ENCODE data around the gene TBC1D1.

Gene TBC1D1

GRCh38 chr4:38075370-38076152 lies 184.7 kb downstream of the TBC1D1 start:
- TF ChIP-seq, protein P1, sequence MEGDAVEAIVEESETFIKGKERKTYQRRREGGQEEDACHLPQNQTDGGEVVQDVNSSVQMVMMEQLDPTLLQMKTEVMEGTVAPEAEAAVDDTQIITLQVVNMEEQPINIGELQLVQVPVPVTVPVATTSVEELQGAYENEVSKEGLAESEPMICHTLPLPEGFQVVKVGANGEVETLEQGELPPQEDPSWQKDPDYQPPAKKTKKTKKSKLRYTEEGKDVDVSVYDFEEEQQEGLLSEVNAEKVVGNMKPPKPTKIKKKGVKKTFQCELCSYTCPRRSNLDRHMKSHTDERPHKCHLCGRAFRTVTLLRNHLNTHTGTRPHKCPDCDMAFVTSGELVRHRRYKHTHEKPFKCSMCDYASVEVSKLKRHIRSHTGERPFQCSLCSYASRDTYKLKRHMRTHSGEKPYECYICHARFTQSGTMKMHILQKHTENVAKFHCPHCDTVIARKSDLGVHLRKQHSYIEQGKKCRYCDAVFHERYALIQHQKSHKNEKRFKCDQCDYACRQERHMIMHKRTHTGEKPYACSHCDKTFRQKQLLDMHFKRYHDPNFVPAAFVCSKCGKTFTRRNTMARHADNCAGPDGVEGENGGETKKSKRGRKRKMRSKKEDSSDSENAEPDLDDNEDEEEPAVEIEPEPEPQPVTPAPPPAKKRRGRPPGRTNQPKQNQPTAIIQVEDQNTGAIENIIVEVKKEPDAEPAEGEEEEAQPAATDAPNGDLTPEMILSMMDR (conservative IDR thresholded peaks at IDR 0.05; ENCODE audit: low read length) = no peak
- H3K4me3 ChIP-seq (ENCODE audit: low read length) = no peak overlapping the region
- DNase-seq (ENCODE audit: low read depth) = peak; percentile 58

- TF ChIP-seq, protein P1 (conservative IDR thresholded peaks at IDR 0.05; ENCODE audit: low read length) = no peak
- no peak for DNase-seq (ENCODE audit: low read depth)
- no peak overlapping the region for H3K4me3 ChIP-seq (ENCODE audit: low read length)
Measured at GRCh38 chr4:38076153-38076669, 185.3 kb downstream of the TBC1D1 start.

DNA sequence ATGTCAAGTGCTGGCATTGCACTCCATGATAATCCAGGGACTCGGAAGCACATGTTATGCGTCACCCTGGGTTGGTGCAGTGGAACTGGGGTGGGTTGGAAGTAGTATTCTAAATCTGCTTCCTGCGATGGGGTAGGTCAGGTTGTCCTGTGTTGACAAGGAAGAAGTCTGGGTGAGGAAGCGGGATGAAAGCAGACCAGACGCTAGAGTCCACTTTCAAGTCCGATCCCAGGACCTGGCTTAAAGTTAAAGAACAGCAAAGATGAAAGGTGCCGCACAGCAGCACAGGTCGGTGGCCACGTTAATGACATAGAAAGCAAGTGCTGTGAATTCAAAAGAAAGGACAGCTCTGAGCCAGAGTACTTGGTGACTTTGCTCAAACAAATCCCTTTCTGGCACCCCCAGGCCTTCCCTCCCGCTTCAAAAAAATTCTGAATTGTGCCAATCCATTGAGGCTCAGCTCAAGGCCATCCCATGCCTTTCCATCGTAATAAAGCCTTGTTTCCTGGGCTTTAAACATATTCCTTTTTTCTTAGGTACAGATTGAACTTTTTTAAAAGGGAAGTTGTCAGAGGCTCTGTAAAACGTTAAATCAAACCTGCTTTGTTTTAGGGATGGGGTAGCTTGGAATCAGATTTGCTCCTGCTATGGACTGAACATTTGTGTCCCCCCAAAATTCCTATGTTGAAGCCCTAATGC lies 187.1 kb downstream of the TBC1D1 start:
- no peak overlapping the region for H3K4me3 ChIP-seq (ENCODE audit: low read length)
- DNase-seq (ENCODE audit: low read depth) = no peak
- TF ChIP-seq, protein P1 (conservative IDR thresholded peaks at IDR 0.05; ENCODE audit: low read length) = no peak

GRCh38 chr4:38078590-38079421 lies 187.9 kb downstream of the TBC1D1 start:
- TF ChIP-seq, protein P1 (conservative IDR thresholded peaks at IDR 0.05; ENCODE audit: low read length) = no peak
- H3K4me3 ChIP-seq (ENCODE audit: low read length) = no peak overlapping the region
- peak; percentile 58 for DNase-seq (ENCODE audit: low read depth)

DNA sequence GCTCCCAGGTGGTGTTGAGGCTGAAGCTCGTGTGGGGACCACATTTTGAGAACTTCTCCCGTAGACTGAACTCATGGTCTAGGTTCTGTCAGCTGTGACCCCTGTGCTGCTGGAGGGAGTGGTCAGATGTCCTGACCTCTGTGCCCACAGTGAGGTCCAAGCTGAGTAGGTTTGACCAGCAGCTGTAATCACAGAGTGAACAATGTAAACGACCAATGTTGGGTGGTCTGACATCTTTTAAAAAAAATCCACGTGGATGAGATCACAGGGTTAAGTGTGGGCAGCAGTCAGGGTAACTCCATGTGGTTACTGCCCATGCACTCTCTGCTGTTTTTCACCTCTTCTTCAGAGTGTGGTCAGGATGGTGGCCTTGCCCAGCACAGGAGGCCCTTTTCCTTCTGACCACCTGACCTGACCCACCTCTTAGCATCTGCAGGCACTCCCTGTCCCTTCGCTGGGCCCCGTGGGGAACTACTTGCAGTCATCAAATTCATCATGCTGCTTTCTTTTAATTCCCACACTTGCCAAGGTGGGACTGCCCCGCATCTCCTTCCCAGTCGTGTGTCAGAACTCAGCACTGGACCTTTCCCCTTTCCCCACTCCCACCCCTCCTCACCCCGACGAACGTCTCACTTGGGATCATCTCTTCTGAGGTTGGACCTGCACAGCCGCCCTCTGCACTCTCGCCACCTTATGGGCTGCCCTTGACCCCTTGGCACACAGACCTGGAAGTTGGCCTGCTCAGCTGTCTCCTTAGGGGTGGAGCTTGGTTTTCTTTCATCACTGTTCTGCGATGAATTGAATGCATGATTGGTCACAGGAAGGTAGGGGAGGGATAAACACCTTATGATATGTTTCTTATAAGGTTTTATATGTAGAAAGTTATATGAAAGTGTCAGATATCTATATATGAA lies 189.4 kb downstream of the TBC1D1 start:
- DNase-seq (ENCODE audit: low read depth) = no peak
- no peak overlapping the region for H3K4me3 ChIP-seq (ENCODE audit: low read length)
- TF ChIP-seq, protein P1 (conservative IDR thresholded peaks at IDR 0.05; ENCODE audit: low read length) = no peak

DNA sequence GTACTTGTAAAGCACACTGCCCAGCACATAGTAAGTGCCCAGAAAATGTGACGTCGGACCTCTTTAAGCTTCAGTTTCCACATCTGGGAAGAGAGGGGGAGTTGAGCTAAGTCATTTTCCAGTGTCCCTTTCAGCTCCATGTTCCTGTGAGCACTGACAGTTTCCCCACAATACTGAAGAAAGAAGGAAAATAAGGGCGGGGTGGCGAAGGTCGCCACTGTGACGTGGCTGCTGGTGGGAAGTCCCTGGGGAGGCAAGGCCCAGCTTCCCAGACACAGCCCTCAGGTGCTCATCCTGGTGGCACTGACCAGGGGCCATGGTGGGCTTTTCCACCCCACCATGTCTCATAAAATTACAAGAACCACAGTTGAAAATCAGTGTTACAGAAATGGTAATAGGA lies 191.1 kb downstream of the TBC1D1 start:
- no peak overlapping the region for H3K4me3 ChIP-seq (ENCODE audit: low read length)
- DNase-seq (ENCODE audit: low read depth) = no peak
- TF ChIP-seq, protein P1 (conservative IDR thresholded peaks at IDR 0.05; ENCODE audit: low read length) = no peak

Measured in AG10803 (cell line).